Endometrium (tissue), 2 donors: ENCODE data around the gene ZNF423.

Source experiments
- FAIRE-seq: peaks from 2 replicates; lab custom pipeline; 2012; peaks lifted over from hg19 to GRCh38; lab: Jason Lieb, UNC
- donor health status: control.
- donor health status: control.

ZNF423 gene

DNA sequence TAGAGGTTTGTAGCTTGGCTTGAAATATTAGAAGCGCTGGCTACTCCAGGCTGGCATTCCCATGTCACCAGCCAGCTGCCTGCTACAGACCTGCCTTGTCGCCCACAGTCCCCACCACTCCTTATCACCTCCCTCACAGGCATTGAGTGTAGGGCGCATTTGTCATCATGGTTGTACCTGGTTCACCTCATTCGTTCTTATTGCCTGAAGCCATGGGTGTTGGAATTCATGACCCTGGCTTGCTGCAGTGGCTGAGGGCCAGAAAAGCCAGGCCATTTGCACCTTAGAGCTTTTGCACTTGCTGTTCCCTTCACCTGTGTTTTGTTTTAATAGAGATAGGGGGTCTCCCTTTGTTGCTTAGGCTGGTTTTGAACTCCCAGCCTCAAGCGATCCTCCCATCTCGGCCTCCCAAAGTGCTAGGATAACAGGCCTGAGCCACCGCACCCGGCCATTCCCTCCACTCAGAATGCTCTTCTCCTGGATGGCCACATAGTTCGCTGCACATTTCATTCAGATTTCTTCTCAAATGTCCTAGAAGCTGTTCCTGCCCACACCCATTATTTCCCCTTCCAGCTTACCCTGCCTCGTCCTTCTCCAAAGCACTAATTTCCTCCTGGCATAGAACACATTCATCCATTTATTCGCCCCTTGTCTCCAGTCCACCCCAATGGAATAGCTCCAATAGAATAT lies 384.7 kb downstream of the ZNF423 start:
- no peak for FAIRE-seq

- FAIRE-seq: no peak
Observed at GRCh38 chr16:49470513-49470991, 385.4 kb downstream of the ZNF423 start.

DNA sequence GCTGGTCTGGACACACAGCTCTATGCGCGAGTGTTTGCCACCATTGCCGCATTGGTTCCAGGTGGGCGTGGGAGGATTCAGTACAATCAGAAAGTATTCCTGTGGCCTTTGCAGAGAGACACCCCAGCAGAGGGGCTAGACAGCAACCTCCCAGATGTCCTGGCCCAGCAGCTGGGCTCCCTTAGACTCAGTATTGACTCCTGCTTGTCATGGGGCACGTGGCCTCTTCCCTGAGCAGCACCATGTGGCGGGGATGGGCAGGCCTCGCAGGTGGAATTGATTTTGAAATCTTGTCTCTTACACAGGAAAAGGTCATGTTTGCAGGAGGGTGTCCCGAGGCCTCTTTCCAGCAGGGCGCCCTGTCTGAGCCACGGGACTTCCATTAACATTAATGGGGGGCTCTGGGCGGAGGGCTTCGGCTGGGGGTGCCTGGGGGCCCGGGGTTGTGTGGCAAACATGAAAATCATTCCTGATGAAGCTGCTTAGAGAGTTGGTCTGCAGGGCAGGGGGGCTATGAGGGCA lies 385.9 kb downstream of the ZNF423 start:
- FAIRE-seq: no peak

GRCh38 chr16:49469311-49469670 lies 386.6 kb downstream of the ZNF423 start:
- no peak for FAIRE-seq

- no peak for FAIRE-seq
Observed at GRCh38 chr16:49468611-49469310, 387.2 kb downstream of the ZNF423 start.

- no peak for FAIRE-seq
Observed at GRCh38 chr16:49467540-49468372, 388.2 kb downstream of the ZNF423 start.

- no peak for FAIRE-seq
Observed at GRCh38 chr16:49466881-49467280, 389.0 kb downstream of the ZNF423 start.

DNA sequence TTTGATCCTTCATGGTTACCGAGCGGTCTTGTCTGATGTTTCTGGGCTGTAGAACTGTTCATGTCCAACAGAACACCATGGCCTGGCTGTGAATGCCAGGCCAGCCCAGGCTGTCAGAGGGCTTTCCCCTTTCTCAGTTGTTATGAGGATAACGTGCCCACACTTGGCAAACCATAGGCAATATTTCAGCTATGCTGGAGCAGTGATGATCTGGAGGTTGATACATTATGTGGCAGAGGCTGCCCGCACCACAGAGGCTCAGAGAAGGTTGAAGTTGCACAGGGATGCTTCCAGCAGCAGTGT lies 389.4 kb downstream of the ZNF423 start:
- FAIRE-seq: no peak

DNA sequence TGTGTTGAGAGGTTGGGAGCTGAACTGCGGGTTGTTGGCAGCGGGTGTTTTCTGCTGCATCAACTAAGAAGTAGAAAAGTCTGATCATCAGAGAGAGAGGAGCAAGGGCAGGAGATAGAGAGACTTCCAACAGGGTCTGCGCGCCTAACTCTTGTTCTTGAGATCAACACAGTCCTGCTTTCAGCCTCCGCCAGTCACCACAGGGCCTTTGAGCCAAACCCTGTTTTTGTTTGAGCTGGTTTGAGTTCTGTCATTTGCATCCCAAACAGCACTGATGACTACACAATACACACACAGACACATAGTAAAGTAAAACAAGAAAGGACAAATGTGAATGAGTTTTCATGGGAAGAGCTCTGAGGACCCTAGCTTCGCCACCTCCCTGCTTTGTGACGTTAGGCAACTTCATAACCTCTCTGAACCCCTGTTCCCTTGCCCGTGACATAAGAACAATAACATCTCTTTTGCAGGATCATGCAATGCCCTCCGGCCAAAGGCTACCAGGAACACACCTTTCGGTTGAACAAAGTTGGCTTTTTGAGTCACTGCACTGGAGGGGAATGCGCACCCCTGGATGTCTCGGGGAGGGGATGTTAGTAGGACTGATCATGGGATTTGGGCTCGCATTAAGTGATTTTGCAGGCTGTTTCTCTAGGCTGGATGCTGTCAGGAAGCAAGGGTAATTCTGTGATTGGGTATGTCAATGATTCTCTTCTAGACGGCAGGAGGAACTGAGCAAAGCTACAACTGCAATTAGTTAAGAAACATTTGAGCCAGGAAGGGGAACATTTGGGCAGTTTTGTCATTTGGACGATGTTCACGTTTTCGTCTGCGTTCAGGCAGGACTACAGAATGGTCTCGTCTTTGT lies 390.0 kb downstream of the ZNF423 start:
- FAIRE-seq: no peak

DNA sequence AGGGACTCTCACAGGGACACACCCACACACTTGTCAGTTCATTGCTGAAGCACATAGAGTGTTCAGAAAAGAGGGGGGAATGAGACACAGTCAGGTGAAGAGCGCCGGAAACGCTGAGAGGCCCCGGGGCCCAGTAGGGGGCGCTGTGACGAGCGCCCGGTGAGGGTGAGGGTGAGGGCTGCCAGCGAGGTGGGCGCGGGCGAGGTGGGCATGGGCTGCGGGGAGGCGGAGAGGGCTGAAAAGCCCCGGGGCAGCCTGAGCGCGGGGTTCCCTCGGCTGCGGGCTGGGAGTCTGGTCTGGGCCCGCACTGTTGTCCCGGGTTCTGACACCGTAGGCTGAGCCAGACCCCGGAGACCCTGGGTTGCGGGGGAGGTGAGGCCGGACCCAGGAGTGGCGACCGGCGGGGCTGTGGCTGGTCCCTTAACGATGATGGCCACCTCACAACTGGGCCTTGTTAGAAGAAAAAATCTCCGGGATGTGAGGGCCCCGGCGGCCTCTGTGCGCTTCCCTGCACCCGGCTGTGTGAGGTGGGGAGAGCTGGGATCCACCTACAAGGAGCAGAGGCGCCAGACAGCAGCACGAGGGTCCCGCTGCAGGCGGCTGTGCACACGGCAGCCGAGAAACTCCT lies 390.9 kb downstream of the ZNF423 start:
- no peak for FAIRE-seq

- no peak for FAIRE-seq
Observed at GRCh38 chr16:49464093-49464492, 391.8 kb downstream of the ZNF423 start.

DNA sequence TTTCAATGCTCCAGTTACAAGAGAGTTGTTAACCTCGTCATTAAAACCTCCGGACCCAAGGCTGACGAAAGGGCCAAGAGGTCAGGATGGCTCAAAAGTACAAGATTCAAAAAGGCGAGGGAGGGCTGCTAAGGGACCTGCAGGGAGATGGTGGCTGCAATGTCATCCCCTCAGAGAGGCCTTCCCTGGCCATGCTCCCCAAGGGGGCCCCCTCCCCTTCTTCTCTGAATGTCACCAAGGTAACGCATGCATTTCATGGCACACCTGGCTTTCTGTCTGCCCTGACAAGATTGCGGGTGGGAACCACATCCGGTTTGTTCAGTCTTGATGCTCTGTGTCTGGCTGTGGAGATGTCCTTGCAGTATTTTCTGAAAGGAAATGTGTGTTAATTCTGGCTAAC lies 392.4 kb downstream of the ZNF423 start:
- FAIRE-seq: no peak

- FAIRE-seq: no peak
Observed at GRCh38 chr16:49462989-49463371, 392.9 kb downstream of the ZNF423 start.

GRCh38 chr16:49462362-49462988 lies 393.4 kb downstream of the ZNF423 start:
- FAIRE-seq: no peak

GRCh38 chr16:49461517-49461951 lies 394.4 kb downstream of the ZNF423 start:
- no peak for FAIRE-seq

DNA sequence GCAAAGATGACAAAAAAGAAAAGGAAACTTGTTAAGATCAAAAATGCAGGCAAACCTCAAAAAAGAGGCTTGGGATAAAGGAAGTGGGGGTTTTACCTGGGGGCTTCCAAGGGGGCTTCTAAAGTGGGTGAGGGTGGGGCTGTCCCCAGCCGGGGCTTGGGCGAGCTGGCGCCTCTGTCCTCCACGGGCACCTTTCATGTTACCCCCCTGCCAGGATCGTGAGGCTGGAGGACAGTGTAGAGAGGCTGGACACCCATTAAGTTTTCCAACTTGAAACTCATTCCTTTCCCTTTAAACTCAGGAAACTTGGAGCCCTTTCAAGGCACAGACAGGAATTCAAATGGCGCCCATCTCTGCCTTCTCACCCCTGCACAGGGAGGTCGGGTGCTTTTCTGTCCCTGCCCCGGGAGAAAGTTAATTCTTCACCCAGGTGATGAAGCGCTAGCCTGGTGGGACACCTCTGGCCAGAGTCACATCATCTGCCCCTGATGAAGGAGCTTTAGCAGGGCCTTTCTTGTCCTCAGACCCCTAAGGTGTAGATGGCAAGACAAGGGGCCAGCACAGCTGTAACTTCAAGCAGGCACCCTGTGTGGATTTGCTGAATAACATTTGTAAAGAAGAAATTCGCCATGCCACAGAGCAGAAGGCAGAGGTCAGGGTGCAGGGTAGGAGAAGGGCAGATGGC lies 395.0 kb downstream of the ZNF423 start:
- no peak for FAIRE-seq

DNA sequence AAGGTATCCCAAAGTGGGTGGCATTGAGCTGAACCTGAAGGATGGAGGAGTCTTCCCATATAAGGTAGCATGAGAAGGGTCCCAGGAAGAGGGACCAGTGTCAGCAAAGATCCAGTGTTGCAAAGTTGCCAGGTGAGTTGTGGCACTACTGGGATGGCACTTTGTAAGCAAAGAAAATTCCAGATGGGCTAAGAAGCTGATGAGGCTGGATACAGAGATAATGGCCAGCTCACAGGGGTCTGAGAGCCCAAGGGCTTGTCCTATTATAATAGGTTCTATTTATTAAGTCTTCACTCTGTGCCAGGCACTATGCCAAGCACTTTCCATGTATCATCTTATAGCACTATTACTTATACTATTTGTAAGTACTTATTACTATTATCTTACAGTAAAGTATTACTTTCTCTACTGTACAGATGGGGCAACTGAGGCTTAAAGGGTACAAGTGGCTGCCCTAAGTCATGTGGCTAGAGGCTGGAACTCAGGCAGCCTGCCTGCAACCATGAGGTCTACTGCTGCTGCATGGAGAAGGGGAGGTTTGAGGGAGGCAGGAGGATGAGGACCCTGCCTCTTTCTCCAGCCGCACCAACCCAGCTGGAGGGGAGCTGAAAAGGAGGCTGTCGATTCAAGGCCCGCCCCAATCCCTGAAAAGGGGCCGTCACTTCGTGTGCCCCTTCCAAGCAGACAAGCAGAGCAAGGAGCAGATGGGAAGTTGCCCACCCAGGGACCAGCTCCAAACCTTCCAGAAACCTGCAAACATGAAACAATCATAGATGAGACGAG lies 395.8 kb downstream of the ZNF423 start:
- FAIRE-seq: no peak

- no peak for FAIRE-seq
Observed at GRCh38 chr16:49458656-49459445, 397.1 kb downstream of the ZNF423 start.

DNA sequence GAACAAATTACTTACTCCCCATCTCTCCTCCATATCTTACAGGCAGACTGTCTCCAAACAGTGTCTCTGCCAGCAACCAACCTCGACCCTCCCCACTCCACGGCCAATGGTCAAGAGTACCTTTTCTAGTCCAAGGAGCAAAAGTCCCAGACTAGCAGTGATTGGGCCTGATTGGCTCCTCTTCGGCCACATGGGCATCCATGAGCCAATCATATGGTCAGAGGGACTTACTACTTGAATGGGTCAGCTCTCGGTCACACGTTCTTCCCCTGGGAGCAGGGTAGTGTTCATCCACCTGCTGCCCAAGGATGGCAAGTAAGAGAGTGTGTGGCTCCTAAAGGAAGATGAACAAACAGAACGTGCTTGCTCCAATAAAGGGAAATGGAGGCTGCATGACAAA lies 397.7 kb downstream of the ZNF423 start:
- no peak for FAIRE-seq
